Effector memory CD4-positive, alpha-beta T cell (primary cell): Measurements from ENCODE around the gene HYAL3.

Source experiments
- DNase-seq, 3 donors: peaks; one replicate each; pipeline ENCODE4 v3.0.0-alpha.2; 2020
- H3K27ac ChIP-seq: 2 replicates; pipeline ENCODE4 v1.7.0; 2013; ENCODE audit warnings: mild to moderate bottlenecking, low read length, moderate library complexity; ENCODE audit not compliant: insufficient read depth, poor library complexity, severe bottlenecking
- H3K27me3 ChIP-seq: replicated peaks from 2 replicates; pipeline ENCODE4 v1.7.0; 2013; ENCODE audit warnings: mild to moderate bottlenecking, low read length; ENCODE audit not compliant: insufficient read depth, control insufficient read depth, poor library complexity, severe bottlenecking
- H3K36me3 ChIP-seq: 2 replicates; pipeline ENCODE4 v1.7.0; 2013; ENCODE audit warnings: mild to moderate bottlenecking, low read length, moderate library complexity; ENCODE audit not compliant: control insufficient read depth, insufficient read depth
- H3K4me1 ChIP-seq: 2 replicates; pipeline ENCODE4 v1.7.0; 2013; ENCODE audit warnings: low read length, mild to moderate bottlenecking; ENCODE audit not compliant: control insufficient read depth, insufficient read depth, poor library complexity, severe bottlenecking
- H3K4me3 ChIP-seq: 2 replicates; pipeline ENCODE4 v1.7.0; 2013; ENCODE audit warnings: low read length, low read depth, mild to moderate bottlenecking; ENCODE audit not compliant: insufficient read depth, poor library complexity, severe bottlenecking
- H3K9me3 ChIP-seq: 2 replicates; pipeline ENCODE4 v1.7.0; 2013; ENCODE audit warnings: mild to moderate bottlenecking, low read length, moderate library complexity; ENCODE audit not compliant: control insufficient read depth

The HYAL3 gene

DNA sequence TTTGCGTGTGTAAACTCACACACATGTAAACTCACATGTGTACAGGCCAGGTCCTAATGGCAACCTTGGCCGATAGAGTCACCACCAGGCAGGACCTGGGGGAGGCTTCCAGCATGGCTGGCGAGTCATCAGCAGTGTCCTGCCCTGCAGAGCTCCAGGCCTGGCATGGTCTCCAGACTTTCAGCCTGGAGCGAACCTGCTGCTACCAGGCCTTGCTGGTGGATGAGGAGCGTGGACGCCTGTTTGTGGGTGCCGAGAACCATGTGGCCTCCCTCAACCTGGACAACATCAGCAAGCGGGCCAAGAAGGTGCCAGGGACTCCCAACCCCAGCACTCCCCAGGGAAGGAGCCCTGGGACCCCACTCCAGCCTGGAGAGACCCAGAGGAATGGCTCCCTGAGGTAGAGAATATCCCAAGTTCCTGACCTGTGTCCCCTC lies 29.2 kb downstream of the HYAL3 start:
- Histone ChIP-seq H3K27me3 (peaks cover 23% of the 10 kb centered on the region), H3K4me1 (peaks cover 14% of the 10 kb centered on the region), H3K36me3 (no peaks in the 10 kb centered on the region), H3K27ac (no peak overlapping the region), H3K9me3 (no peaks in the 10 kb centered on the region), H3K4me3 (no peak overlapping the region)
- no peak for DNase-seq

DNA sequence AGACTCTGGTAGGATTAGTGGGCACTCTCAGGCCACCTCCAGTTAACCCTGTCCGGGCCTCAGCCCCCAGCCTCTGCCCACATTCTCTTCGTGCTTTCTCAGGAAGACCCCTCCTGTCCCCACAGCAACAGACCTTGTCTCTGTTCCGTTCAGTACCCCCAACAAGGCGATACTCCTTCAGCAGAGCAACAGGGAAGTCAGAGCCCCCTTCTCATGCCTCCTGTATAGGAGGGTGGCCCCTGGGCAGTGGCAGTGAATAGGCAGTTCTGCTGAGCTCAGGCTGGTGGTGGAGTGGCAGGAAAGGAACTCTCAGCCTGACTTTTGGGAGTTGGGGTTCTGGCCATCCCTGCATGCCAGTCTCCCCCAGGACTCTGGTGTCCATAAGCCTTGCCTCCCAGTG lies 29.7 kb downstream of the HYAL3 start:
- H3K4me3 ChIP-seq, result no peak overlapping the region

DNA sequence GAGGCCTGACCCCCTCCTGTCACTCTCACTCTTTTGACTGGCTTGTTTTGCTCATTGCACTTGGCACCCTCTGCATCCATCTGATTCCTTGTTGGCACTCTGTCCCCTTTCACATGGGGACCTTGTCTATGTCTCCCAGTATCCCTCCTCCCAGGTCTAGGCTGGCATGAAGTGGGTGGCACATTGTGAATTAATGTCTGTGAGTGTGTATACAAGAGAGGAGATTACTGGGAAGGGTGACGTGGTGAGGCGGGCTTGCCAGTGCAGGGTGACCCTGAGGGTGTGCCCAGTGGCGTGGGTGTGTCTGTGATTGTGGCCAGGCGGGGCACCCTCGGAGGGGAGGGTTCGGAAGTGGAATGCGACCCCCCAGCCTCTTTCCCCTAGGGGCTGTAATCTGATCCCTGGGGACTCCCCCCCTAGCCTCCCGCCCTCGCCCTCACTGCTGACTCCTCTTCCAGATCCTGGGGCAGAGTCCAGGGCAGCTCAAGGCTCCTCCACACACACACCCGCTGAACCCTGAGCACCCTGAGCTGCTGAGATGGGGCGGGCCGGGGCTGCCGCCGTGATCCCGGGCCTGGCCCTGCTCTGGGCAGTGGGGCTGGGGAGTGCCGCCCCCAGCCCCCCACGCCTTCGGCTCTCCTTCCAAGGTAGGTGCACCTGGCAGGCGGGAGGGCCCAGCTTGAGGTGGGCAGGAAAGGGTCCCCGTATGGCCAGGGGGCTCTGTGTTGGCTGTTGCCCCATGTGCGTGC lies 30.3 kb downstream of the HYAL3 start, which contains the start of gene SEMA3B:
TSS of gene SEMA3B (plus strand) at position 445 of the 749 bp plus-strand sequence. CDS start at position 539, 94 bp downstream.
- DNase-seq, result no peak
- H3K27ac ChIP-seq, result no peak within 1 kb of the TSS
- peaks cover 8% of the 10 kb centered on the region for H3K4me1 ChIP-seq

More for the DNA sequence above, 29.7 kb downstream of the HYAL3 start:
- H3K27me3 ChIP-seq, result peaks cover 18% of the 10 kb centered on the region
- no peaks in the 10 kb centered on the region for H3K9me3 ChIP-seq
- no peaks in the 10 kb centered on the region for H3K36me3 ChIP-seq
- no peak for DNase-seq
- H3K4me1 ChIP-seq, result peaks cover 13% of the 10 kb centered on the region
- no peak overlapping the region for H3K27ac ChIP-seq

DNA sequence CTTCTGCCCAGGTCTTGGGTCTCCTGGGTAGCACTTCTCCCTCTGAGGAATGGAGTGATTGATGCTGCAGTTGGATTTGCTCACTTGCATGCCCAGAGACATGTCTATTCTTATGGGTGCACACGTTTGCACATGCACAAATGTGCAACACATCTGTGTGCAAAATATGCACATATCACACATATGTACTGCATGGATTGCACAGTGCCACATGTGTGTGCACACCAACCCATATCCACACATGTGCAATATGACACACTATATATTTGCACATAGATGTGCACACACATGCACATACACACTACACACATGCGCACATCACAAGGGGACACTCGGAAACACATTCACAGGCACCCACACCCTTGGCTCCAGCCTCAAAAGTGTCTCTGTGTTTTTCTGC lies 30.9 kb downstream of the HYAL3 start:
- Histone ChIP-seq H3K27me3 (peaks cover 8% of the 10 kb centered on the region), H3K4me1 (peaks cover 3% of the 10 kb centered on the region), H3K27ac (no peak overlapping the region), H3K36me3 (no peaks in the 10 kb centered on the region), H3K9me3 (no peaks in the 10 kb centered on the region), H3K4me3 (no peak overlapping the region)
- no peak for DNase-seq

More for the DNA sequence above, 30.3 kb downstream of the HYAL3 start, which contains the start of gene SEMA3B:
- Histone ChIP-seq H3K4me3 (no peak within 1 kb of the TSS), H3K9me3 (no peaks in the 10 kb centered on the region), H3K27me3 (peaks cover 14% of the 10 kb centered on the region), H3K36me3 (no peaks in the 10 kb centered on the region)

DNA sequence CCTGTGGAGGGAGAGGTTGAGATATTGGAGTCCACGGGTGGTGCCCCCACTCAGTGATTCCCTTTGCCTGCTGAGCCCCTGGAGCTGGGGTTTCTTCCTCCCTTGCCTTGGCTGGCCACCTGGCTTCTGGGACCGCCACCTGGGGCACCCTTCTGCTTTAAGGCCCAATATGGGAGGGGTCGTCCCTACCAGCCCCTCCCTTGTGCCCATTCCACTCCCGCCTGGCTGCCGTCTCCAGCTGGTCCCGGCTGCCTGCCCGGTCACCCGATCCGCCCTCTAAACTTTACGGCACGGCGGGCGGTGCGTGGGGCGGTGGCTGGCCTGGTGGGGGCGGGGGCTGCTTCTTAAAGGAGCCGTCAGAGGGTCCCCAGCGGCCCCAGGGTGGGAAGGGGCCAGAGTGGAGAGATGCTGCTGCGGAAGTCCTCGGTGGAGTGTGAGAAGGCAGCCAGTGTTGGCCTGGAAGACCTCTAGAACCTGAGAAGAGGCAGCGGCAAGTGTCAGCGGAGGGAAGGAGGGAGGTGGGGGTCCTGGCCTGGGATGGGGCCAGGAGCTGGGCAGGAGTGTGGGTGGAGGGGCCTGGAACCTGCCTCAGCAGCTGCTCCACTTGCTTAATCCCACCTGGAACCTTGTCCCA lies 31.8 kb downstream of the HYAL3 start:
- H3K9me3 ChIP-seq, result no peaks in the 10 kb centered on the region
- no peak for DNase-seq
- H3K4me1 ChIP-seq, result no peaks in the 10 kb centered on the region
- H3K4me3 ChIP-seq, result no peak overlapping the region
- no peak overlapping the region for H3K27ac ChIP-seq
- H3K36me3 ChIP-seq, result no peaks in the 10 kb centered on the region
- H3K27me3 ChIP-seq, result peaks cover 5% of the 10 kb centered on the region

DNA sequence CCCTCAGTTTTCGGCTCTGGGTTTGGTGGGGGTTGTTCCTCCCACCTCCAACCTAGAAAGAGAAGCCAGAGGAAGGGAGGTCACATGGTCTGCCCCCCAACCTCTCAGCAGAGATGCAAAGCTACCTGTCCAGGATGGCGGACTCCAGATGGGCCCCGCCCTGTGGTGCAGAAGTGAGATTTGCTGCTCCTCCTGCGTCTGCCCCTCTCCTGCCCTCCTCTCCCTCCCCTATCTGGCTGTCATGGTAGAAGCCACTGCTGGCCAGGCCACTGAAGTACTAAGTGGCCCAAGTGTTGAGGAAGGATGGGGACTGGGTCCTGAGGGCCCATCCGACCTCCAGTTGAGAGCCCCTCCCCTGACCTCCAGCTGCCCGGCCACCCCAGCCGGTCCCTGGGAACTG lies 32.4 kb downstream of the HYAL3 start:
- no peaks in the 10 kb centered on the region for H3K4me1 ChIP-seq
- H3K27ac ChIP-seq, result no peak overlapping the region
- H3K36me3 ChIP-seq, result no peaks in the 10 kb centered on the region
- H3K4me3 ChIP-seq, result no peak overlapping the region
- H3K27me3 ChIP-seq, result peaks cover 5% of the 10 kb centered on the region
- no peak for DNase-seq
- H3K9me3 ChIP-seq, result no peaks in the 10 kb centered on the region

DNA sequence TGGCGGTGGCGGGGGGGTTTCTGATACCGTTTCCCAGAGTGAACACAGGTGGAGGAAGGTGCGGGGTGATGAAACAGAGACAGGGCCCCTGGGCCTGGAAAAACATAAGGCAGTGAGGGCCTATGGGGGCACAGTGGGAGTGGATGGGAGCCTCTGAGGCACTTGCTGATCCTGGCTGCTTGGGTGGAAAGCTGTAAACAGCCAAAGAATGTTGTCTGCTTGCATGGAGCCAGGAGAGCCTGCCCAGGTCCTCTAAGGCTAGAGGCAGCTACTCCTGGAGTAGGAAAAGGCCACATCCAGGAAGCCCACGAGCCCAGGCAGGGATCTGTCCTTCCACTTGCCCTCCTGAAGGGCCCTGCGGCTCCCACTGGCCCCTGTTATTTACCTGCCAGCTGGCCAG lies 33.2 kb downstream of the HYAL3 start:
- Histone ChIP-seq H3K27ac (no peak overlapping the region), H3K9me3 (no peaks in the 10 kb centered on the region), H3K27me3 (peaks cover 5% of the 10 kb centered on the region), H3K4me3 (no peak overlapping the region), H3K4me1 (no peaks in the 10 kb centered on the region), H3K36me3 (no peaks in the 10 kb centered on the region)
- DNase-seq, result no peak

DNA sequence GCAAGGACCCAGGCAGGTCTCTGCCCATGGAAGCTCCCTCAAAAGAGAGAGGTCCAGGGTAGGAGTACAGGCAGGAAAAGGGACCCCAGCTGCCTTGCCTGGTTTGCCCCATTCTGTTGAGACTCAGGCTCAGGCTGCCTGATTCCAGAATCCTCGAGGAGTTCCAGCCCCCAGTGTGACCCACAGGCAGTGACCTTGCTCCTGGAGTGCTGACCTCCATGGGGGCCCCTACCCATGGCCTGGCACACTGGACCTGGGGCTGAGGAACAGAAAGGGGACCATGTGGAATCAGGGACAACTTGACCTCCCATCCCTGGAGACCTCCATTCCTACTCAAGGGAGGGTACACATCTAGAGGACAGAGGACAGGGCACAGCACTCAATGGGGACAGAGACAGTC lies 33.6 kb downstream of the HYAL3 start:
- peaks cover 1% of the 10 kb centered on the region for H3K4me1 ChIP-seq
- peaks cover 5% of the 10 kb centered on the region for H3K27me3 ChIP-seq

DNA sequence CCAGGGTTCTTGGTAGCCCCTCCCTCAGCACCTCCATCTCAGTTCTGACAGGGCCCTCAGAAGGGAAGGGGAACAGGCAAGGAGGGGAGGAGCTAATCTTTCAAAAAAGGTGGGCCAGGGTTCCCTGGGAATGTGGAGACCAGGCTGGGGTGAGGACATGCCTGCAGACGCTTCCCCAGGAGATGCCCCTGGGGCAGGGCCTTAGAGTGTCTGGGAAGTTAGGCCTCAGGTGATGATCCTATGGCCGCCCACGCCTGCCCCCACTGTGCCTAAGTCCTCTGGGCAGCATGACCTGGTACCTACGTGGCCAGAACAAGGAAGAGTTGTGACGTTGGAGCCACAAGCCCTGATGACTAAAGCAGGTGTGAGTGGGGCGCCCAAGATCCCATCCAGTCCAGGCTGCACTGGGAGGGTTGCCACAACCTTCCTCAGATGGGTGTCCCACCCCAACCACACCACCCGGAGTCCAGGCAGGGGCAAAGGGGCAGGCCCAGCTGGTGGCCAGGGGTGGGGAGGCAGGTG lies 34.2 kb downstream of the HYAL3 start:
- no peak for DNase-seq
- H3K4me1 ChIP-seq, result peaks cover 6% of the 10 kb centered on the region
- no peak overlapping the region for H3K27ac ChIP-seq
- no peak overlapping the region for H3K4me3 ChIP-seq
- H3K36me3 ChIP-seq, result no peaks in the 10 kb centered on the region
- no peaks in the 10 kb centered on the region for H3K9me3 ChIP-seq
- peaks cover 5% of the 10 kb centered on the region for H3K27me3 ChIP-seq

More for the DNA sequence above, 33.6 kb downstream of the HYAL3 start:
- Histone ChIP-seq H3K9me3 (no peaks in the 10 kb centered on the region), H3K36me3 (no peaks in the 10 kb centered on the region), H3K27ac (no peak overlapping the region), H3K4me3 (no peak overlapping the region)
- DNase-seq, result no peak

DNA sequence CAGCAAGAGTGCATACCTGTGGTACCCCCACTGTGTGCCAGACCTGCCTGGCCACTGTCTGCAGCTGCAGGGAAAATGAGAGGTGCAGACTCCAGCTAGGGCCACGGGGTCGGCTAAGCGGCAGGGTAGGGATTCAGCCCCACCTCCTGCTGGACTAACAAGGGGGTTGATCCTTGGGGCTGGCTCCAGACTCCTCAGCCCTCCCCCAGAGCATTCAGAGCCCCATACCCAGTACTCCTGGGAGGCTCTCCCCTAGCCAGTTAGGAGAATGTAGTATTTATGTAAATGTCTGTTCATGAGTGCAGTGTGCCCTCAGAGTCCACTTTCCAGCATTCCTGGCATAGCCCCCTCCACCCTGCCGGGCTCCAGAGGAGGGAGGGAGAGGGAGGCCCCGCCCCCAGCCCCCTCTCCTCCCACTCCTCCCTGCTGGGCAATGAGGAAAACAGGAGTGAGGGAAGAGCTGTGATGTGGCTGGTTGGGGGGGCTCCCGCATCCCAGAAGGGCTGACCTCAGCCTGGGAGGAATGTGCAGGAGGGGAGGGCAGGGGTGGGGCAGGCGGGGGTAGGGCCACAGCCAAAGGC lies 34.7 kb downstream of the HYAL3 start:
- H3K4me1 ChIP-seq, result peaks cover 7% of the 10 kb centered on the region
- no peak for DNase-seq
- no peak overlapping the region for H3K27ac ChIP-seq
- no peaks in the 10 kb centered on the region for H3K9me3 ChIP-seq
- no peaks in the 10 kb centered on the region for H3K36me3 ChIP-seq
- H3K27me3 ChIP-seq, result peaks cover 5% of the 10 kb centered on the region
- H3K4me3 ChIP-seq, result no peak overlapping the region
